GM18870 (cell line): ENCODE data around the gene GSTM4.

ENCODE experiments used
- ATAC-seq: cut with Tn5 transposase; IDR thresholded peaks from one replicate; pipeline ENCODE4 v1.9.1; 2021; ENCODE audit warnings: moderate library complexity; ENCODE audit not compliant: unreplicated experiment

The GSTM4 gene

DNA sequence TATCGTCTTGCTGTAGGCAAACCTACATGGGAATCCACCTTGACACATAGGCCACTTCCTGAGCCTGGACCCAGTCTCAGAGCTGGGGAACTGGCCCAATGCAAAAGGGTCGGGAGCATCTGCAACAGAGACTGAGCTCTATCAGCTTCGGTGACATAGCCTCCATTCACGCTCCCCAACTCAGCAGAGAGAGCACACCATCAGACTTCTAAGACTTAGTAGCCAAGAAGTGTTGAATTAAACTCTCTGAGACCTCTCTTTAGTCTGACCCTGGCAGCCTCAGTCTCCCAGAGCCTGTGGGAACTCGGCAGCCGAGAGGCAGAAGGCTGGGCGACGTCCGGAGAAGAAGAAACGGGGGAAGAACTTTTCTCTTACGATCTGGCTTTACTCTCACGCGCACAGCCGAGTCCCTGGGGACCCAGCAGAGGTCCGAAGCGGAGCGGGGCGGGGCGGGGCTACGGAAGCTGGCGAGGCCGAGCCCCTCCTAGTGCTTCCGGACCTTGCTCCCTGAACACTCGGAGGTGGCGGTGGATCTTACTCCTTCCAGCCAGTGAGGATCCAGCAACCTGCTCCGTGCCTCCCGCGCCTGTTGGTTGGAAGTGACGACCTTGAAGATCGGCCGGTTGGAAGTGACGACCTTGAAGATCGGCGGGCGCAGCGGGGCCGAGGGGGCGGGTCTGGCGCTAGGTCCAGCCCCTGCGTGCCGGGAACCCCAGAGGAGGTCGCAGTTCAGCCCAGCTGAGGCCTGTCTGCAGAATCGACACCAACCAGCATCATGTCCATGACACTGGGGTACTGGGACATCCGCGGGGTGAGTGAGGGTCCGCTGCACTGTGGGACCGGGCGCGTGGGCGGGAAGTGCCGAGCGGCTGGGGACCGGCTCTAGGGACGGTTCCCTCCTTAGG, at the start of gene GSTM4:
GSTM4 (plus strand) TSS at position 485 of the 905 bp plus-strand sequence; CDS start at position 776, 291 bp downstream.
- ATAC-seq = peak; percentile 83

DNA sequence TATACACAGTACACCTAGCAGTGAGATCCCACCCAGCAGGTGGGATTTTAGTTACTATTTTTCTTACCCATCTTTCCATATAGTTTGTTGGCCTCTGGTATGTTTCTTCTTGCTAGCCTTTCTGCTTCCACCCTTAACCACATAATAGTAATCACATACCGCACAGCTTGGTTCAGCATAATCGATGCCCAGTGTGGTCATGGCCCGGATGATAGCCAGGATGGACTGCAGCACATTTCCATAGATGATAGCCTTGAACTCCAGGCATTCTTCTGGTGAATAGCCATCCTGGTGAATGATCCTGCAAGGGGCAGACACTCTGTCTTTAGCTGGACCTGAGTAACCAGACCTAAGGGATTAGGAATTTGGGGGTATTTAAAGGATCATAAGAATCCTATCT, 46.0 kb upstream of the GSTM4 start:
- no peak for ATAC-seq

DNA sequence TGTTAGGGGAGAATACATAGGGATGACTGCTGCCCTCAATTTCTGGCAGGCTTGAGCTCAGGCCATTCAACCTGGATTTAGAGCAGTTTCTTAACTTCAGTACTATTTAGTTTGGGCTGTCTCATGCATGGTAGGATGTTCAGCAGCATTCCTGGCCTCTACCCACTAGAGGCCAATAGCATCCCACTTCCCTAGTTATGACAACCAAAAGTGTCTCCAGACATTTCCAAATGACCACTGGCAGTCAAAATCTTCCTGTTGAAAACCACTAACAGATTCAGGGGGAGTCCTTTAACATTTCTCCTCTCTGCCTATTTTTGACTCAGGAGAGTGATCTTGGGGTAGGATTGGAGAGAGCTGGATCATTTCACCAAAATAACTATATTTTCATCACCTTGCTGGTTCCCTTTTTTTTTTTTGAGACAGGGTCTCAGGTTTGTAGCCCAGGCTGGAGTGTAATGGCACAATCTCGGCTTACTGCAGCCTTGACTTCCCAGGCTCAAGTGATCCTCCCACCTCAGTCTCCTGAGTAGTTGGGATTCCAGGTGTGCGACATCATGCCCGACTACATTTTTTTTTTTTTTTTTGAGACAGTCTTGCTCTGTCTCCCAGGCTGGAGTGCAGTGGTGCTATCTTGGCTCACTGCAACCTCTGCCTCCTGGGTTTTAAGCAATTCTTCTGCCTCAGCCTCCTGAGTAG, 45.1 kb upstream of the GSTM4 start:
- ATAC-seq = no peak

DNA sequence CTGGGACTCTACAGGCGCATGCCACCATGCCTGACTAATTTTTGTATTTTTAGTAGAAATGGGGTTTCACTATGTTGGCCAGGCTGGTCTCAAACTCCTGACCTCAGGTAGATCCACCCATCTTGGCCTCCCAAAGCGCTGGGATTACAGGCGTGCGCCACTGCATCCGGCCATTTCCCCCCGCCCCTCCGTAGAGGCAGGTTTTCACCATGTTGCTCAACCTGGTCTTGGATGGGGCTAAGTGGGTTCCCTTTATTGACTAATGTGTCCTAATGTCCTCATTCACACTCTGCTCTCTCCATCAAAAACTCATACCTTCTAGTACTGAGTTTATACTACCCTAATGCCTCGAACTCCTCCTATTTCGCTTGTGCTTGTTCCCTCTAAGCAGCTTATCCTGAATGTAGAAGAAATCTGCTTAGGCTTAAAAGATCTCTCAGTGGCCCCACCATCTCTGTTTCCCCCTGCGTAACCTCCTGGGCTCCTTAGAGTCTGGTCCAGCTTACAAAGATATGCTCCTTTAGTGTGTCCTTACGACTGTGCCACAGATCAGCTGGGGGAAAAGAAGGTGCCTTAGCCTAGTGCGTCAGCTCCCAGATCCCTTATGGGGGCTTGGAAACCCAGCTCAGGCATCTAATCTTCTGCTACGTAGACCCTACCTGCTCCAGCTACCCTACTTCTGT, 44.5 kb upstream of the GSTM4 start:
- ATAC-seq = no peak

DNA sequence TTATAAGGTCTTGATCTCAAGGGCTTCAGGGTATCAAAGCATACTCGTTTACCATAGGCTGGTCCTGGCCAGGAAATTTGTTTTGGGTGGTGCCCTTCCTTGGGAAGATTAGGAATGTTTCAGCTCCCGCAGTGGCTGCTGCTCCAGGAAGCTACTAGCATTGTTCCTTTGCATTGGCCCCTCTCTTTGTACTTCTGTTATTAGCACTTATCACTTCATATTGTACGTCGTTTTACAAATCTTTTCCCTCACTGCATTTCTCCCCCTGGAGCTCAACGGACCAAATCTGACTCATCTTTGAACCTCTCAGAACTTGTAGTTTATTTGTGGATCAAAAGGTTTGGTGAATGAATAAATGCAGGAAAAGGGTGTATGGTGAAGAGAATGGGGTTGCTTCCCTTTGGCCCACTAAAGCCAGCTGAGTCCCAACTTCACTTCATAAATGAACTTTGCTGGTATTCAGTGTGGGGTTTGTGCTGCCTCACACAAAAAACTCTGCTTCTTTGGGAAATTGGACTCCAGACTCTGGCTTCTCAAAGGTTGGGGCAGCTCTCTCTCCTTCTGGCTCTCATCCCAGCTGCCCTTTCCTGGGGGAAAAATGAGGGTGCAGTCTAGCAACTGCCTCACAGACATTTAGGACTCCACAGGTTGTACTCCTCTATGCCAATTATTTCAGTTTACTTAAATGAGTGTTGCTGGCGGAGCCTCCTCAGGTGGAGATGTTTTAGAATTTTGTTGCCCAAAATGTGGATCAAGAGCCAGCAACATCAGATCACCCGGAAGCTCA, 42.3 kb upstream of the GSTM4 start:
- no peak for ATAC-seq

DNA sequence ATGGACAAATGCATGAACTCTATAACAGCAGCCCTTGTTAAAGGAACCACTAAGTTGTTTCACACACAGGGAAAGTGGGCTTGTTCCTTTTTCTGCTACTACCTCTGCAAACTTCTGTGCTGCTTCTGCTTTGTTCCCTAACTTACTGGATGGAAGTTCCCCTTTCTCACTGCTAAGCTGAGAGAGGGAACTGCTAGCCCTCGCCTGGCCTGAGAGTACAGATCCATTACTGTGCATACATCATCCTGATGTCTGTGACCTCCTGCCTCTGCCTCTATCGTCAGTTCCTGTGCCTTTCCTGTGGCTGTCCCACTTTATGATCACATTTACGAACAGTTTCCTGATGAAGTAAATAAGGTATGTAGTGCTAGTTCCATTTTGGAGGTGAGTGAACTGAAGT, 40.0 kb upstream of the GSTM4 start:
- ATAC-seq = no peak

DNA sequence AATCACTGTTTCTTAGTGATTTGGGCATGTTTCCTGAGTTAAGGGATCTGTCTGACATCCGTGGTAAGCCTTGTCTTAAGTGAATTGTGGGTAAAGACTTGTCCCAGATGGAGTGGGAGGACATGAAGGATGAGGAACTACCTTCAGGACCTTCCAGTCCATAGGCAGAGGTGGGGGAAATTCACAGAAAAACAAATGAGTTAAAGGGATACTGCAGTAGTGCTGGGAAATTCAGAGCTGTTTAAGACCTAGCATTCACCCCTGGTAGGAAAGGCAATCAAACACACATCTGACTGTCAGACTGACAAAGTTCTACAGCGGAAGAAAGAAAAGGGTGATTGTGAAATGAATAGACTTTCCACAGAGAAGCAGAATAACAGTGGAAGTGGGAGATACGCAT, 39.5 kb upstream of the GSTM4 start:
- ATAC-seq = no peak

DNA sequence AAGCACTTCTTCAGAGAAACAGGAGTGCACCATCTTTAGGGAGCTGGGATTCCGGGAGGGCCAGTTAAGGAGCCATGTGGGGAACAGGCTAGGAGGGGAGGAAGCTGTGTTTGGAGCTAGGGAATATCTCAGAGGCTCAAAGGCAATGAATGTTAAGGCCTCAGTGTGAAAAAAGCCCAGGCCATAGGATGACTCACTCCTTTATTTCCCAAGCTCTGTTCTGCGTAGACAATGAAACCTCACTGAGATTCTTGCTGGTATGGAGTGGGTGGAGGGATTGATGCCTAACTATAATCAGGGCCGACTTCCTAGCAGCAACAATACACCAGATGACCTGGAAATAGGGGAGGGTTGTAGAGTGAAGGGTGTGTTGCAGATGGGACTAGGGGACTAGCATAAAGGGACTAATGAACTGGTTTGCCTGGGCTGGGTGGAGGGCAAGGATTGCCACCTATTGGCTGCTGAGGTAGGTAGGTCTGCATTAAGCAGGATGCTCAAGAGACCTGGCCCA, 38.6 kb upstream of the GSTM4 start:
- ATAC-seq = no peak

DNA sequence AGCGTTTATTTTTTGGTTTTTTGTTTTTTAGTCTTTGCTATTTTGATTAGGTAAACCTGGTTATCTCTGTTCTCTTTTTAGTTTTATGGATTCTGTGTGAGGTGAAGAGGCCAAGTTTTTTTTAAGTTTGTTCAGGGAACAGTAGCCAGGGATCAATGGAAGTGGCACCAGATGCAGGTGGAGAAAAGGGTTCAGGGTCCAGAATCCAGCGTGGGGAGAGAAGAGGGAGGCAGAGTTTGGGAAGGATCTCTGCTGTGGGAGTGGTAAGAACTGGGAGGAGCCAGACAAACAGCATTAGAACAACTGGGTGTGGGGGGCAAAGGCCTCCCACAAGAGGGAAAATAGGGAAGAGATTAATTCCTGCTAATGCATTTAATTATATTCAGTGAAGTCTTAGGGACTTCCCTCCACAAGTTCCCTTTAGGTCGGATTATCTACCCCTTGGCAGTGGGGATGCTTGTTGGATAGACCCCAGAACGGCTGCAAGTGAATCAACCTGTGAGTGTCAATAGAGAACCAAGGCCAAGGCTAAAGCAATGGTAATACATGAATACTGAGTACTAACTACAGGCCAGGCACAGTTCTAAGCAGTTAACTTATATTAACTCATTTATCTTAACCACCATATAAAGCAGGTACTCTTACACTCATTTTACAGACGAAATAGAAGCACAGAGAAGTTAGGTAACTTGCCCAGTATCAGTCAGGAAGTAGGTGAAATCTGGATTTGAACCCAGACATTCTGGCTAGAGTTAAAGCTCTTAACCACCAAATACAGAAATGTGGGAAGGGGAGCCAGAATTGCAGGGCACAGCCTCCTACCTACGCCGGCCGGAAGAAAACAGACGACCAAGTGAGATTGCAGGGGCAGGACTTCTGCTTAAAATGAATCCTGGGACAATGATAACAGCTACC, 37.0 kb upstream of the GSTM4 start:
- no peak for ATAC-seq

DNA sequence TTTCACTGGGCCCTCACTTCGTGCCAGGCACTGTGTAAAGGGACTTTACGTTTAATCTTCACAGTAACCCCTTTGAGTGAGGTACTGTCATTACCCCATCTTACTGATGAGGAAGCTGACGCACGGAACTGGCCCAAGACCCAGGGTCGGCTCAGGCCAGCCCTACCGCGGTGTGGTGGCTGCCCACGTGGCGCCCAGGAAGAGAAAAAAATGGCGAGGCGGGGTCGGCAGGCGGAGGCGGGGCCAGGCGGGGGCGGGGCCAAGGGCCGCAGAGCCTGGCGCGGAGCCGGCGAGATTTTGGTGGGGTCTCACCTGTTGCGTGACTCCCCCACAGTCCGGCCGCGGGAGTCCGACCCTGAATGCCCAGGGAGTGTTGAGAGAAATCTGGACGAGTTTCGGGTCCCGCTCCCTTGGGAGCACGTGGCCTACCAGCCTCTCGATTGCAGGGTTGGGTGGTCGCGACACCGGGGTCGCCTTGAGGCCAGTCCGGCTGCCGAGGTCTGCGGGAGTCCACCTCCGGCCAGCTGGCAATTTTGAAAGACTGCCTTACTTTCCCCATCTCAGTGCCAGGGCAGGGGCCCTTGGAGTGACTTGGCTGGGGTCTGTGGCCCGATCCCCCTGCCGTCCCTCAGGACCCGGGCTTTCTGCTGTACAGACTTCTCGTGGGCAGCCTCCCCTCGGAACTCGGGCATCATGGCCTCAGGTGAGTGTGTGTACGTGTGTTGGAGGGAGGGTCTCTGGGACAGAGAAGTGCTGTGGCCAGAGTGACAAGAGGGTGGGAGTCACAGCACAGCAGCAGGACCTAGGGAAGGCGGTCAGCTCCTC, 36.1 kb upstream of the GSTM4 start, which contains the start of the genes AMPD2 and GNAT2:
AMPD2 (plus strand) TSS at position 262 of the 825 bp plus-strand sequence. CDS start 1,339 bp downstream, outside the sequence.
GNAT2 (minus strand) TSS at position 41 of the 825 bp plus-strand sequence. CDS start 6,746 bp downstream, outside the sequence.
- ATAC-seq = peak; percentile 35

DNA sequence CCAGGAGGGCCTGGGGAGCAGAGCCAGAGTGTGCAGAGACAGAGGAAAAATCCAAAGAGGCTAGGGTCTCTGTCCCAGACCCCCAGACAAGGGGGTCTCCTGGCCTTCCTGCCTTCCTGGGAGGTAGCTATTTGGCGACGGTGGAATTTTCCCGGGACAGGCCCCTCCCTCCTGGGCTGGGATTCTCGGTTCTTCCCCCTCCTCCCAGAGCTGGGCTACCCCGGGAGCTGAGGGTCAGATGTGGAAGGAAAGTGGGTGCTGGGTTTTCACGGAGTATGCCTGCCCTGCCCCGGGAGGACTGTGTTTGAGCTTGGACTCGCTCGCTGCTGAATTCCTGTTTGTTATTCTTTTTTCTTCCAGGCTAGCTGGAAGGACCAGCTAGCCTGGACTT, 35.5 kb upstream of the GSTM4 start:
- no peak for ATAC-seq

DNA sequence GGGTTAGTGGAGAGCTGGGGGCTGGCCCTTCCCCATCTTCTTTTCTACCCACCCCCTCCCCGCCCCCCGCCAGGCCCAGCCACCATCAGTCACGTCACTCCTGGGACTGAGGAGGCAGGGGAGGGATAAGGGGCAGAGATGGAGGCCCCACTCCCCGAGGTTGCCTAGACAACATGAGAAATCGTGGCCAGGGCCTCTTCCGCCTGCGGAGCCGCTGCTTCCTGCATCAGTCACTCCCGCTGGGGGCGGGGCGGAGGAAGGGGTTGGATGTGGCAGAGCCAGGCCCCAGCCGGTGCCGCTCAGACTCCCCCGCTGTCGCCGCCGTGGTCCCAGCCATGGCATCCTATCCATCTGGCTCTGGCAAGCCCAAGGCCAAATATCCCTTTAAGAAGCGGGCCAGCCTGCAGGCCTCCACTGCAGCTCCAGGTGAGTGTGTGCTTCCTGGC, 35.0 kb upstream of the GSTM4 start:
- ATAC-seq = peak; percentile 59

DNA sequence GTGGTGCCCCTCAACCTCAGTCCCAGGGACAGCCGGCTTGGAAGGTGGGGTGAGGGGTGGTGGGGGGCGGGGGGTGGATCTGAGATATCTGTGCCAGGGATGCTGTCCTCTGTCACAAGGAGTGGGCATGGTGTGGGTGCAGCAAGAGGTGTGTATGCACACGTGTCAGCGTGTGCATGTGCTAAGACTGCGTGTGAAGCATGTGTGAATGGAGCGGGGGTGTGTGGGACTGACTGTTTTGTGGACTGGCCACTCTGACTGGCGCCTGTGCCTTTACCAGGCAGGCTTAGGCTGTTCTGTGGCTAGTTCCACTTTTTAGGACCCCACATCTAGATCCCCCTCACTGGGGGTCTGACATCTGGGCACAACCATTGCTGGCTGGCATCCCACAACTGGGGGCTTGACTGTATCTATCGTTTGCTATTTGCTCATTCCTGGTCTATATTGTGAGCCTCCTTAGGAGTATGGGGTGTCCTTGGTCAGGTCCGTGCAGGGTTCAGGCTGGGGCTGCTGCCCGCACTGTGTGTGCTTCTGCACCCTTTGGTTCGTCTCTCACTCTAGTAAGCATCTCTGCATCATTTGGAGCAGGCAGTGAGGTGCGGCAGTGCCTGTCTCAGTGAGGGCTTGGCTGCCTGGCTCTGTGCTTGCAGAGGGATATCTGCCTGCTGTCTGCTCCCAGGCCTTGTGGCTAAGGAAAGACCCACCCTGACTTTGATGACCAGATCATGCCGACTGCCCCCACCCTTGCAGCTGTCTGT, 34.3 kb upstream of the GSTM4 start:
- no peak for ATAC-seq

DNA sequence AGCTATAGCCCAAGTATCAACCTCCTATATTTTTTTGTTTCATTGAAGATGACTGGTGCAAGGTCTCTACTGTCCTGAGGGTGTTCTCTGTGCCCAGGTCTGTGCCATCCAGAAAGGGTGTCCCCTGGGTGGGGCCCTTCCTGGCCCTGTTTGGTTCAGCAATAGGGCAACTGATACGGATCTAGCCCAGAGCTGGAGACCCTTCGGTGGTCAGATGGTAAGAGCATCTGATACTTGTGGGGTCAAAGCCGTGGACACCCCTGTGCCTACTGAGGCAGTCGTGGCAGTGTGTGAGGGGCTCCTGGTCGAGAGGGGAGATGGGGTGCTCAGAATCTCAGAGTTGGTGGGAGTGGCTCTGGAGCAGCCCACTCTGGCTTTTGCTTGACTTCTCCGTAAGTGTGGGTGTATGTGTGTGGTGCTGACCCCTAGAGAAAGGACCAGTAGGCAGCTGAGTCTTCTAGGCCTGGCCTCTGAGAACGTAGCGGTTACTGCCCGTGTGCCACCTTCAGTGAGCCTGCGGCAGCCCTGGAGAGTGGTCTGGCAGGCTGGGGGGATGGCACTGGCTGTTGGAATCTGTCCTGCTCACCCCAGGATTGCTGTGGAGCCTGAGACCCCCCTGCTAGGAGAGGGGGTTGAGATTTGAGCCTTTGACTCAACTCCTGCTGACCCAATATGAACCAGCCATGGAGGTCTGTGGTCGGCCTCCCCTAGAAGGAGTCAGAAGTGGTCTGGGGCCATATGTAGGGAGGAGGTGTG, 33.6 kb upstream of the GSTM4 start:
- ATAC-seq = no peak

DNA sequence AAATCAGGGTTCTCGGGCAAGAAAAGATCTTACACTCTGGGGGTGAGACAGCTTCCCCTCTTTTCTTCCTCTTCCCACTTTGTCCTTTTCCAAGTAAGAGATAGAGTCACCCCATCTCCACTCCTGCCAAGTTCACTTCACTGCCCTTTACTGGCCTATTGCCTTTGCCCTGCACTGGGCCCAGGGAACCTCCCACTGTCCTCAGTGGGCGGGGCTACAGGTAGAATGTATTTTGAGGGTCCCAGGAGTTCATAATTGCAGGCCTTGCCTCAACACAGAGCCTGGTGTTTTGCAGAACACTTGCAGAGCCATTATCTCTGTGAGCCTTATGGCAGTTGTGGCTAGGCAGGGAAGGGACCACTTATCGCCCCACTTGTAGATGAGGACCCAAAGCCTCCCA, 33.0 kb upstream of the GSTM4 start:
- no peak for ATAC-seq

DNA sequence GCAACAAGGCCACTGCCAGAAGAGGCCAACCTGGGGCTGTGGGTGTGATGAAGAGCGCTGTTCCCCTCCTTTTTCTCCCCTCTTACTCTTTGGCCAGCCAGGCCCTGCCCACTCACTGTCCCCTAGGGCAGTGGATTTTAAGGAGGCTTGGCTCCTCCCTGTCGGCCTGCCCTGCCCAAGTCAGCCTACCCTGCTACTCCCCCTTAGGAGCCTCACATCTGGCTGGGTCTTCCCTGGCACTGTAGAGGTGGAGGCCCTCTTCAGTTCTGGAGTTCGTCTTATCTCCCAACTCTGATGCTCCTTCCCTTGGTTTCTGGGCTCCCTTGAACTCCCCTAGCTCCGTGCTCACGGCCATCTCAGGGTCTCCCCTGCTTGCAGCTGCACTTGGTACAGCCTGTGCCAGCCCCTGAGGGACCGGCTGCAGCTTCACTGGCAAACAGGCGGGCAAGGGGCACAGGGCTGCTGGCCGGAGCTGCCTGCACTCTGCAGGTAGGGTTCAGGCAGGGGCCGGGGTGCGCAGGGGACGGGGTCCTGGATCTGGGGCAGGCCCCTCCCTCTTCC, 32.2 kb upstream of the GSTM4 start:
- no peak for ATAC-seq
